ENCODE data around the gene CDHR2.
"Not testable (repeated sequence)": the region's sequence is repeated elsewhere in the genome, so short reads cannot be mapped to it uniquely, and the experiment has no call there.

Gene CDHR2

GRCh38 chr5:176596689-176597416 is 47.7 kb downstream of the CDHR2 start:
- no peak overlapping the region for H3K27ac ChIP-seq (ENCODE audit: low read length)
- H2AFZ ChIP-seq (ENCODE audit: low read length) = no peak overlapping the region

GRCh38 chr5:176597417-176598389 is 48.6 kb downstream of the CDHR2 start:
- H3K9me3 ChIP-seq (replicated peaks; ENCODE audit: insufficient read depth, low read length) = no peaks in the 10 kb centered on the region
- H3F3A ChIP-seq (ENCODE audit: insufficient read depth, low read length) = peaks cover 13% of the 10 kb centered on the region
- peaks cover 5% of the 10 kb centered on the region; the same call in 1 of the 2 replicates for H3K36me3 ChIP-seq (replicated peaks; ENCODE audit: insufficient read depth, low read length)
- no peaks in the 10 kb centered on the region for H4K20me1 ChIP-seq (ENCODE audit: insufficient read depth, low read length)
- H3K9me2 ChIP-seq (replicated peaks; ENCODE audit: insufficient read depth, low read length) = no peaks in the 10 kb centered on the region
- H3K27ac ChIP-seq (ENCODE audit: low read length) = no peak overlapping the region
- H2AFZ ChIP-seq (ENCODE audit: low read length) = no peak overlapping the region
- no peaks in the 10 kb centered on the region for H3K27me3 ChIP-seq (replicated peaks; ENCODE audit: insufficient read depth, low read length)
- H3K4me3 ChIP-seq (ENCODE audit: low read length) = no peak overlapping the region
- H3K79me2 ChIP-seq (ENCODE audit: low read length) = no peaks in the 10 kb centered on the region
- H3K4me1 ChIP-seq (ENCODE audit: low read length) = peaks cover 18% of the 10 kb centered on the region
- DNase-seq = no peak
- H3K4me2 ChIP-seq (ENCODE audit: low read depth, low read length) = no peak overlapping the region
- TF ChIP-seq EZH2phosphoT487 (IDR thresholded peaks at IDR 0.05; ENCODE audit: low read length) = no peak
- TF ChIP-seq CTCF (IDR thresholded peaks at IDR 0.05; ENCODE audit: low read length) = no peak
- TF ChIP-seq EZH2 (optimal IDR thresholded peaks at IDR 0.05; ENCODE audit: low read depth, low read length) = no peak
- no peak overlapping the region for H3K9ac ChIP-seq (ENCODE audit: low read length)

More at GRCh38 chr5:176596689-176597416, 47.7 kb downstream of the CDHR2 start:
- Histone ChIP-seq H3K4me1 (ENCODE audit: low read length) (peaks cover 18% of the 10 kb centered on the region), H3F3A (ENCODE audit: insufficient read depth, low read length) (peaks cover 13% of the 10 kb centered on the region), H3K79me2 (ENCODE audit: low read length) (no peaks in the 10 kb centered on the region), H3K4me2 (ENCODE audit: low read depth, low read length) (no peak overlapping the region), H4K20me1 (ENCODE audit: insufficient read depth, low read length) (no peaks in the 10 kb centered on the region), H3K4me3 (ENCODE audit: low read length) (no peak overlapping the region), H3K9ac (ENCODE audit: low read length) (no peak overlapping the region), H3K9me3 (replicated peaks; ENCODE audit: insufficient read depth, low read length) (no peaks in the 10 kb centered on the region), H3K36me3 (replicated peaks; ENCODE audit: insufficient read depth, low read length) (peaks cover 5% of the 10 kb centered on the region; the same call in 1 of the 2 replicates), H3K9me2 (replicated peaks; ENCODE audit: insufficient read depth, low read length) (no peaks in the 10 kb centered on the region), H3K27me3 (replicated peaks; ENCODE audit: insufficient read depth, low read length) (no peaks in the 10 kb centered on the region)
- DNase-seq = no peak
- TF ChIP-seq EZH2 (optimal IDR thresholded peaks at IDR 0.05; ENCODE audit: low read depth, low read length) (no peak), CTCF (IDR thresholded peaks at IDR 0.05; ENCODE audit: low read length) (no peak), EZH2phosphoT487 (IDR thresholded peaks at IDR 0.05; ENCODE audit: low read length) (no peak)

- H3K27ac ChIP-seq (ENCODE audit: low read length) = peak overlapping the region; percentile 92
- H3F3A ChIP-seq (ENCODE audit: insufficient read depth, low read length) = peaks cover 13% of the 10 kb centered on the region
- not testable (repeated sequence) for H4K20me1 ChIP-seq (ENCODE audit: insufficient read depth, low read length); H3K27me3 ChIP-seq (replicated peaks; ENCODE audit: insufficient read depth, low read length); H3K9me2 ChIP-seq (replicated peaks; ENCODE audit: insufficient read depth, low read length); H3K36me3 ChIP-seq (replicated peaks; ENCODE audit: insufficient read depth, low read length); H3K9me3 ChIP-seq (replicated peaks; ENCODE audit: insufficient read depth, low read length); H3K79me2 ChIP-seq (ENCODE audit: low read length)
- H3K4me1 ChIP-seq (ENCODE audit: low read length) = peaks cover 18% of the 10 kb centered on the region
- peak overlapping the region; percentile 31 for H3K4me3 ChIP-seq (ENCODE audit: low read length)
- peak overlapping the region; percentile 25; the same call in 1 of the 2 replicates for H2AFZ ChIP-seq (ENCODE audit: low read length)
- H3K9ac ChIP-seq (ENCODE audit: low read length) = peak overlapping the region; percentile 42; the same call in 1 of the 2 replicates
- peak overlapping the region; percentile 73 for H3K4me2 ChIP-seq (ENCODE audit: low read depth, low read length)
- peak; percentile 87 for DNase-seq
Measured at GRCh38 chr5:176599749-176600430, 50.7 kb downstream of the CDHR2 start.

Data from MM.1S (cell line).